Measurements from ENCODE around the gene PRAMEF1. TPM values are rescaled to one million over a fixed set of nuclear protein-coding genes. Genes with fewer than 3 reads are reported as not detected.

Gene PRAMEF1
- total RNA-seq, 1 experiment from 2014 or later: not detected

DNA sequence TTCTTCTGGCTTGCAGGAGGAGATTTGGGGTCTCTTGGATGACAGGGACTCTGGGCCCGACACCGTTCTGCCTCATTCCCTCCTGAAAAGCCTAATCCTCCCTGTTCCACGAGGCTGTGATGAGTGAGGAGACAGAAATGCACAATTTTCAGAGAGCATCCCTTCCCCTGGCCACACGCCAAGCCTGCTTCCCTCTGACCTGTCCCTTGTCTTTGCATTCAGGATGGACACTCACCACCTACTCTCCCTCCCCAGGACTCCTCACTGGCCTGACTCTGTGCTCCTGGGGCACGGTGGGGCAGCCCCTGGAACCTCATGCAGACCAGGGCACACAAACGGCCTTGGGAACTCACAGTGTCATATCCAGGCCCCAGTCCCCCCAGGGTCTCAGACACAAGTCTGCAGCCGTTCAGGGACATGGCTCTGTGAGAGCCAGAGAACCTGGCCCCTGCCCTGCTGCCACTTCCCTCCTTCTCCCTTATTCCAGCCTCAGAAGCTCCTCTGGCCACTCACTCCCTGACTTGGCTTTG lies 21.2 kb upstream of the PRAMEF1 start:
- H3K4me1 ChIP-seq: no peaks in the 10 kb centered on the region
- ChIA-PET CTCF (no interaction called here), POLR2A (no interaction called here)
- no peaks in the 10 kb centered on the region for H3K36me3 ChIP-seq (ENCODE audit: control insufficient read depth, insufficient read depth, low read length)
- DNase-seq: no peak
- H3K36me3 Mint-ChIP-seq (ENCODE audit: insufficient read depth, unreplicated experiment): no peaks in the 10 kb centered on the region
- H3K27me3 ChIP-seq (replicated peaks; ENCODE audit: control insufficient read depth, insufficient read depth, low read length): no peaks in the 10 kb centered on the region; the same call in 1 of the 2 replicates
- no TSS peak for BruUV-seq (replicated peaks)
- no peak overlapping the region for H3K4me3 Mint-ChIP-seq (ENCODE audit: unreplicated experiment)
- no peaks in the 10 kb centered on the region for H3K9me3 Mint-ChIP-seq (ENCODE audit: unreplicated experiment)
- peaks cover 11% of the 10 kb centered on the region for H3K27me3 Mint-ChIP-seq (ENCODE audit: insufficient read depth, unreplicated experiment)
- intact Hi-C loops (cut with micrococcal nuclease; ENCODE audit: unreplicated experiment): no loop called here
- no peak overlapping the region for H3K4me3 ChIP-seq (ENCODE audit: low read depth, low read length)
- no peak overlapping the region for H3K27ac Mint-ChIP-seq (ENCODE audit: unreplicated experiment)
- TF ChIP-seq, protein P1, sequence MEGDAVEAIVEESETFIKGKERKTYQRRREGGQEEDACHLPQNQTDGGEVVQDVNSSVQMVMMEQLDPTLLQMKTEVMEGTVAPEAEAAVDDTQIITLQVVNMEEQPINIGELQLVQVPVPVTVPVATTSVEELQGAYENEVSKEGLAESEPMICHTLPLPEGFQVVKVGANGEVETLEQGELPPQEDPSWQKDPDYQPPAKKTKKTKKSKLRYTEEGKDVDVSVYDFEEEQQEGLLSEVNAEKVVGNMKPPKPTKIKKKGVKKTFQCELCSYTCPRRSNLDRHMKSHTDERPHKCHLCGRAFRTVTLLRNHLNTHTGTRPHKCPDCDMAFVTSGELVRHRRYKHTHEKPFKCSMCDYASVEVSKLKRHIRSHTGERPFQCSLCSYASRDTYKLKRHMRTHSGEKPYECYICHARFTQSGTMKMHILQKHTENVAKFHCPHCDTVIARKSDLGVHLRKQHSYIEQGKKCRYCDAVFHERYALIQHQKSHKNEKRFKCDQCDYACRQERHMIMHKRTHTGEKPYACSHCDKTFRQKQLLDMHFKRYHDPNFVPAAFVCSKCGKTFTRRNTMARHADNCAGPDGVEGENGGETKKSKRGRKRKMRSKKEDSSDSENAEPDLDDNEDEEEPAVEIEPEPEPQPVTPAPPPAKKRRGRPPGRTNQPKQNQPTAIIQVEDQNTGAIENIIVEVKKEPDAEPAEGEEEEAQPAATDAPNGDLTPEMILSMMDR (IDR thresholded peaks at IDR 0.05; ENCODE audit: insufficient read depth in 1 of 2, low read depth in 1 of 2, low read length in 1 of 2, severe bottlenecking in 1 of 2, unreplicated experiment in 1 of 2): no peak
- no peaks in the 10 kb centered on the region for H3K9me3 ChIP-seq
- no peaks in the 10 kb centered on the region for H3K4me1 Mint-ChIP-seq (ENCODE audit: low read depth, unreplicated experiment)

DNA sequence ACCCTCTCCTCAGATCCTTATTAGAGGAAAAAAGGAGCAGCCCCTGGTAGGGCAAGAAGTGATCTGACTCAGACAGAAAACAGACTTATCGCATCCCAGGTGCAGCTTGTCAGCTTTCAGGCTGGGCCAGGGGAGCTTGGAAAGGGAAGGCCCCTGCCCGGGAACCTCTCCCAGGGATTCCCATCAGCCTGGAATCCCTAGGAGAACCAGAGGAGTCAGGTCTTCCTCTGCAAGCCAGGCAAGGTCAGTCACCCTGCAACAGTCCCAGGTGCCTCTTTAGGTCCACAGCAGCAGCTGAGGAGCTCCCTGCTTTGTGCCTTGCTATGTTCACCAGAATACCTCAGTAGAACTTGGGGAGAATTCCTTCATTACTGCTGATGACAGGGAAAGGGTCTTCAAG lies 20.6 kb upstream of the PRAMEF1 start:
- intact Hi-C loops (cut with micrococcal nuclease; ENCODE audit: unreplicated experiment): no loop called here
- TF ChIP-seq, protein P1 (IDR thresholded peaks at IDR 0.05; ENCODE audit: insufficient read depth in 1 of 2, low read depth in 1 of 2, low read length in 1 of 2, severe bottlenecking in 1 of 2, unreplicated experiment in 1 of 2): no peak
- Mint-ChIP-seq H3K4me1 (ENCODE audit: low read depth, unreplicated experiment) (no peaks in the 10 kb centered on the region), H3K27me3 (ENCODE audit: insufficient read depth, unreplicated experiment) (peaks cover 11% of the 10 kb centered on the region), H3K4me3 (ENCODE audit: unreplicated experiment) (no peak overlapping the region), H3K9me3 (ENCODE audit: unreplicated experiment) (no peaks in the 10 kb centered on the region), H3K36me3 (ENCODE audit: insufficient read depth, unreplicated experiment) (no peaks in the 10 kb centered on the region), H3K27ac (ENCODE audit: unreplicated experiment) (no peak overlapping the region)
- Histone ChIP-seq H3K36me3 (ENCODE audit: control insufficient read depth, insufficient read depth, low read length) (no peaks in the 10 kb centered on the region), H3K4me1 (no peaks in the 10 kb centered on the region), H3K4me3 (ENCODE audit: low read depth, low read length) (no peak overlapping the region), H3K9me3 (no peaks in the 10 kb centered on the region), H3K27me3 (replicated peaks; ENCODE audit: control insufficient read depth, insufficient read depth, low read length) (no peaks in the 10 kb centered on the region; the same call in 1 of the 2 replicates)
- no peak for DNase-seq
- POLR2A ChIA-PET: no interaction called here
- no TSS peak for BruUV-seq (replicated peaks)
- CTCF ChIA-PET: no interaction called here

DNA sequence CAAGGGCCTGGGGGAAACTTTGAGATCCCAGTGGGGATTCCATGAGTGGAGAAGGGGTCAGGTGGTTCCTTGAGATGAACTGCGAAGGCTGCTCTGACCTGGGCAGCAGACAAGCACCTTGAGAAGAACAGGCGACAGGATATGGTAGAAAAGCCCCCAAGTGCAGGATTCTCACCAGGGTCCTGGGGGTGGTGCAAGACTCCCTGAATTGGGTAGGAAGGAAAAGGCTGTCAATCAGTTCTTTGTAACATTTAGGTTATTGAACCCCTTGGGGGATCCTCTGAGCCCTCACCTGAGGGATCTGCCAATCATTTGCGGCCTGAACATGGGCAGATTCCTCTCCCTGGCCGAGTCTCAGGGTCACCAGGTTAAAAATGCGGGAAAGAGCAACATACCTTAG lies 20.0 kb upstream of the PRAMEF1 start:
- H3K36me3 Mint-ChIP-seq (ENCODE audit: insufficient read depth, unreplicated experiment): no peaks in the 10 kb centered on the region
- H3K4me1 Mint-ChIP-seq (ENCODE audit: low read depth, unreplicated experiment): no peaks in the 10 kb centered on the region
- H3K9me3 Mint-ChIP-seq (ENCODE audit: unreplicated experiment): no peaks in the 10 kb centered on the region
- no peak overlapping the region for H3K4me3 Mint-ChIP-seq (ENCODE audit: unreplicated experiment)
- H3K4me1 ChIP-seq: no peaks in the 10 kb centered on the region
- no peak overlapping the region for H3K27ac Mint-ChIP-seq (ENCODE audit: unreplicated experiment)
- intact Hi-C loops (cut with micrococcal nuclease; ENCODE audit: unreplicated experiment): no loop called here
- DNase-seq: no peak
- TF ChIP-seq, protein P1 (IDR thresholded peaks at IDR 0.05; ENCODE audit: insufficient read depth in 1 of 2, low read depth in 1 of 2, low read length in 1 of 2, severe bottlenecking in 1 of 2, unreplicated experiment in 1 of 2): no peak
- no peaks in the 10 kb centered on the region; the same call in 1 of the 2 replicates for H3K27me3 ChIP-seq (replicated peaks; ENCODE audit: control insufficient read depth, insufficient read depth, low read length)
- ChIA-PET POLR2A (no interaction called here), CTCF (no interaction called here)
- no peaks in the 10 kb centered on the region for H3K36me3 ChIP-seq (ENCODE audit: control insufficient read depth, insufficient read depth, low read length)
- H3K9me3 ChIP-seq: no peaks in the 10 kb centered on the region
- H3K27me3 Mint-ChIP-seq (ENCODE audit: insufficient read depth, unreplicated experiment): peaks cover 11% of the 10 kb centered on the region
- H3K4me3 ChIP-seq (ENCODE audit: low read depth, low read length): no peak overlapping the region
- no TSS peak for BruUV-seq (replicated peaks)
